Cardiac muscle cell (in vitro differentiated cells and primary cell): ENCODE measurements around the gene HS6ST1. TPM values are rescaled to one million over a fixed set of nuclear protein-coding genes. Genes with fewer than 3 reads are reported as not detected.
A peak's percentile ranks its signal among the peaks of the same experiment; 100 is the strongest.

Experiments used
- DNase-seq, 2 donors: peaks; one replicate each; pipeline versions ENCODE4 v3.0.0 to v3.0.0-alpha.2; 2010 to 2017; ENCODE audit warnings: low read depth in 1 of 2, low spot score in 1 of 2
- H3K27ac ChIP-seq: fragments of 200-600 bp; sonication (generic); 2 replicates; pipeline ENCODE4 v1.5.1; 2016
- H3K27me3 ChIP-seq: fragments of 200-600 bp; sonication (generic); 2 replicates; pipeline ENCODE4 v1.6.0; 2016; ENCODE audit warnings: control low read depth
- H3K36me3 ChIP-seq: fragments of 200-600 bp; sonication (generic); 2 replicates; pipeline ENCODE4 v1.5.1; 2016; ENCODE audit warnings: control low read depth
- H3K4me1 ChIP-seq: fragments of 200-600 bp; sonication (generic); 2 replicates; pipeline ENCODE4 v1.8.1; 2017; ENCODE audit warnings: low read depth, mild to moderate bottlenecking, mixed run types
- H3K4me3 ChIP-seq: fragments of 200-600 bp; sonication (generic); 2 replicates; pipeline ENCODE4 v1.5.1; 2016; ENCODE audit warnings: mild to moderate bottlenecking
- H3K9me3 ChIP-seq: fragments of 200-600 bp; sonication (generic); 2 replicates; pipeline ENCODE4 v1.5.1; 2017; ENCODE audit warnings: low read depth, mild to moderate bottlenecking, control low read depth
- CTCF ChIP-seq: IDR thresholded peaks from 2 replicates; pipeline ENCODE4 v1.5.1; 2012; ENCODE audit warnings: low read depth, mild to moderate bottlenecking, low read length
- polyA plus RNA-seq: library from polyadenylated mRNA; unstranded; fragments of >200 nt; fragmentation: Nextera tagmentation; extraction: Ambion mirVana; gene quantifications from 2 replicates; pipeline ENCODE4 v1.2.1, GENCODE V29; 2016
- total RNA-seq: library from RNA; depleted of rRNA; stranded (reverse); fragments of >200 nt; gene quantifications from 2 replicates; pipeline ENCODE4 v1.2.3, GENCODE V29; 2016

HS6ST1 gene
- total and polyA plus RNA-seq, 2 experiments from 2014 or later, result 22.9 to 24.5 TPM

- no peak for TF ChIP-seq CTCF
- Histone ChIP-seq H3K27ac (no peak overlapping the region), H3K4me3 (no peak overlapping the region), H3K9me3 (no peaks in the 10 kb centered on the region), H3K36me3 (no peaks in the 10 kb centered on the region), H3K27me3 (no peaks in the 10 kb centered on the region), H3K4me1 (no peaks in the 10 kb centered on the region)
- DNase-seq, result peak in 1 of 2 donors; percentile 10
Observed at GRCh38 chr2:128215897-128216642, 102.6 kb downstream of the HS6ST1 start.

Other genes with a start within 250 kb of the HS6ST1 start
- 38.4 and 53.8 TPM in 2 replicates for gene UGGT1, start 227.7 kb downstream of the HS6ST1 start, total RNA-seq
- 8.3 and 8.8 TPM in 2 replicates for gene UGGT1, start 227.7 kb downstream of the HS6ST1 start, polyA plus RNA-seq